Right renal pelvis (tissue), 4 donors: ENCODE measurements around the gene SAMD4A. TPM values are rescaled to one million over a fixed set of nuclear protein-coding genes. Genes with fewer than 3 reads are reported as not detected.

Experiments used
- DNase-seq, 4 donors: peaks; one replicate each; pipeline ENCODE4 v3.0.0-alpha.2; 2013; ENCODE audit warnings: low read depth in 4 of 4, low spot score in 3 of 4, missing footprints in 1 of 4
- polyA plus RNA-seq, 4 donors: library from polyadenylated mRNA; unstranded; fragments of 120-200 nt; gene quantifications; one replicate each; pipeline ENCODE4 v1.2.1, GENCODE V29; 2013; ENCODE audit not compliant: insufficient read length in 4 of 4

Gene SAMD4A
- polyA plus RNA-seq, 4 donors, result 8.2 to 10.8 (median 9.8) TPM

- DNase-seq, result no peak
Measured at GRCh38 chr14:54718046-54718445, 151.1 kb downstream of the SAMD4A start.

- DNase-seq, result no peak
Measured at GRCh38 chr14:54719406-54719805, 152.5 kb downstream of the SAMD4A start.

GRCh38 chr14:54722791-54723432 is 156.0 kb downstream of the SAMD4A start:
- no peak for DNase-seq

- no peak for DNase-seq
Measured at GRCh38 chr14:54724123-54724522, 157.2 kb downstream of the SAMD4A start.

GRCh38 chr14:54724676-54725325 is 157.9 kb downstream of the SAMD4A start:
- DNase-seq, result no peak

- DNase-seq, result no peak
Measured at GRCh38 chr14:54725998-54726397, 159.1 kb downstream of the SAMD4A start.

GRCh38 chr14:54727929-54728328 is 161.0 kb downstream of the SAMD4A start:
- no peak for DNase-seq

GRCh38 chr14:54728700-54729527 is 162.0 kb downstream of the SAMD4A start:
- no peak for DNase-seq

GRCh38 chr14:54730156-54730961 is 163.4 kb downstream of the SAMD4A start:
- DNase-seq, result no peak

- DNase-seq, result no peak
Measured at GRCh38 chr14:54734966-54735365, 168.0 kb downstream of the SAMD4A start.

GRCh38 chr14:54735424-54735823 is 168.5 kb downstream of the SAMD4A start:
- no peak for DNase-seq

- DNase-seq, result no peak
Measured at GRCh38 chr14:54737132-54737711, 170.3 kb downstream of the SAMD4A start.

GRCh38 chr14:54738009-54738408 is 171.1 kb downstream of the SAMD4A start:
- DNase-seq, result no peak

- DNase-seq, result no peak
Measured at GRCh38 chr14:54739514-54739913, 172.6 kb downstream of the SAMD4A start.

- no peak for DNase-seq
Measured at GRCh38 chr14:54742492-54743350, 175.8 kb downstream of the SAMD4A start.

- no peak for DNase-seq
Measured at GRCh38 chr14:54743382-54743781, 176.5 kb downstream of the SAMD4A start.

GRCh38 chr14:54746019-54746418 is 179.1 kb downstream of the SAMD4A start:
- DNase-seq, result no peak

GRCh38 chr14:54747616-54748015 is 180.7 kb downstream of the SAMD4A start:
- DNase-seq, result no peak

- DNase-seq, result no peak
Measured at GRCh38 chr14:54749180-54749579, 182.3 kb downstream of the SAMD4A start.
